Measurements from ENCODE around the gene NEK4.

DNA sequence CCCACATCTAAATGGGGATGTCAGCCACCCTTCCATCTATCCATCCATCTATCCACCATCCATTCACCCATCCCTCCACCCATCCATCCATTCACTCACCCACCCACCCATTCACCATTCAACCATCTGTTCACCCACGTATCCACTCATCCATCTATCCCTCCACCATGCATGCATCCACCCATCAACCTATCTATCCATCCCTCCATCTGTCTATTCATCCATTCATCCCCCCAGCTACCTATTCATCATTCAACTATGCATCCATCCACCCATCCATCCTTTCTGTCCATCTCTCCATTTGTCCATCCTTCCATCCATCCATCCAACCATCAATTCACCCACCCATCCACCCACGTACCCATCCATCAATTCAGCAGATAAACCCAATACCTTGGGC is 38.4 kb upstream of the NEK4 start:
- no peak for TF ChIP-seq CREB1 (IDR thresholded peaks at IDR 0.05; ENCODE audit: low read depth)
- no peak for TF ChIP-seq CHD2 (IDR thresholded peaks at IDR 0.05; ENCODE audit: borderline replicate concordance, low read depth, low read length)
- TF ChIP-seq FOXM1 (IDR thresholded peaks at IDR 0.05; ENCODE audit: low read depth, low read length) = no peak
- TF ChIP-seq SMC3 (IDR thresholded peaks at IDR 0.05; ENCODE audit: borderline replicate concordance, low read length) = no peak

All from GM12878 (cell line).